HepG2 (cell line): ENCODE measurements around the gene PODN. TPM values are rescaled to one million over a fixed set of nuclear protein-coding genes. Genes with fewer than 3 reads are reported as not detected.
A peak's percentile ranks its signal among the peaks of the same experiment; 100 is the strongest.

Source experiments
- ARID2 ChIP-seq: sonication (generic); formaldehyde crosslinking; IDR thresholded peaks from 2 replicates; pipeline ENCODE4 v1.8.1; 2022; ENCODE audit warnings: mild to moderate bottlenecking, missing genetic modification reagents, borderline replicate concordance
- NONO ChIP-seq, 2 experiments: fragments of 450-650 bp in 1 of 2; sonication (generic) in 1 of 2; formaldehyde crosslinking in 1 of 2; IDR thresholded peaks in 1 of 2; conservative IDR thresholded peaks in 1 of 2; 2 replicates each; pipeline versions ENCODE4 v1.6.1 to v1.8.0; 2017 to 2022; ENCODE audit warnings: mild to moderate bottlenecking in 1 of 2, missing genetic modification reagents in 1 of 2, moderate library complexity in 1 of 2
- ZNF136 ChIP-seq: sonication (generic); formaldehyde crosslinking; IDR thresholded peaks from 2 replicates; pipeline ENCODE4 v1.8.1; 2022; ENCODE audit warnings: low read depth, mild to moderate bottlenecking, moderate library complexity, missing genetic modification reagents
- ZNF430 ChIP-seq: sonication (generic); formaldehyde crosslinking; IDR thresholded peaks from 2 replicates; pipeline ENCODE4 v1.9.0; 2021; ENCODE audit warnings: mild to moderate bottlenecking, missing genetic modification reagents
- ZNF598 ChIP-seq: sonication (generic); formaldehyde crosslinking; IDR thresholded peaks from 2 replicates; pipeline ENCODE4 v1.5.1; 2020; ENCODE audit warnings: mild to moderate bottlenecking, missing genetic modification reagents, borderline replicate concordance
- ZNF614 ChIP-seq: IDR thresholded peaks from 2 replicates; pipeline ENCODE4 v1.6.1; 2018; ENCODE audit warnings: missing biosample characterization, missing genetic modification reagents, inconsistent platforms, borderline replicate concordance
- ZNF644 ChIP-seq: IDR thresholded peaks from 2 replicates; pipeline ENCODE4 v1.6.1; 2016; ENCODE audit warnings: low read depth
- ZNF670 ChIP-seq: sonication (generic); formaldehyde crosslinking; IDR thresholded peaks from 2 replicates; pipeline ENCODE4 v1.8.0; 2022; ENCODE audit warnings: mild to moderate bottlenecking, missing genetic modification reagents, borderline replicate concordance
- polyA plus RNA-seq, 8 experiments: library from polyadenylated mRNA; depleted of rRNA in 3 of 8; stranded (reverse) in 7 of 8; unstranded in 1 of 8; fragments of >200 nt; fragmentation: Illumina TruSeq in 4 of 8; extraction: Trizol in 4 of 8; gene quantifications; 2 replicates each; pipeline versions ENCODE4 v1.2.1 to v1.2.3, GENCODE V29; 2011 to 2016; ENCODE audit warnings: low read depth in 4 of 8, missing spikeins in 1 of 8, mixed read lengths in 1 of 8; ENCODE audit not compliant: insufficient read depth in 1 of 8
- total RNA-seq, 5 experiments: library from RNA; depleted of rRNA; stranded (reverse); fragments of >200 nt; fragmentation: Illumina TruSeq; extraction: Trizol; gene quantifications; 2 replicates each; pipeline ENCODE4 v1.2.3, GENCODE V29; 2016; ENCODE audit warnings: low read depth in 1 of 5
- TF ChIP-seq, protein P1 (sequence below): sonication (generic); formaldehyde crosslinking; IDR thresholded peaks from 2 replicates; pipeline ENCODE4 v1.4.0; 2020; ENCODE audit warnings: mild to moderate bottlenecking, missing genetic modification reagents
- TF ChIP-seq, protein P2 (sequence below): sonication (generic); formaldehyde crosslinking; IDR thresholded peaks from 2 replicates; pipeline ENCODE4 v1.8.1; 2022; ENCODE audit warnings: low read depth, mild to moderate bottlenecking, missing genetic modification reagents
- TF ChIP-seq, protein P3 (sequence below): sonication (generic); formaldehyde crosslinking; IDR thresholded peaks from 2 replicates; pipeline ENCODE4 v1.4.0; 2020; ENCODE audit warnings: mild to moderate bottlenecking, missing genetic modification reagents
- TF ChIP-seq, protein P4 (sequence below): sonication (generic); formaldehyde crosslinking; IDR thresholded peaks from 2 replicates; pipeline ENCODE4 v1.4.0; 2020; ENCODE audit warnings: low read depth, mild to moderate bottlenecking, missing genetic modification reagents
- TF ChIP-seq, protein P5 (sequence below): sonication (generic); formaldehyde crosslinking; IDR thresholded peaks from 2 replicates; pipeline ENCODE4 v1.4.0; 2020; ENCODE audit warnings: missing genetic modification reagents

PODN gene
- total and polyA plus RNA-seq, 2 of the 13 experiments (the other 11 are each of a cell fraction or from before 2014, with no cell fraction given) = 0.13 TPM; not detected in 1

DNA sequence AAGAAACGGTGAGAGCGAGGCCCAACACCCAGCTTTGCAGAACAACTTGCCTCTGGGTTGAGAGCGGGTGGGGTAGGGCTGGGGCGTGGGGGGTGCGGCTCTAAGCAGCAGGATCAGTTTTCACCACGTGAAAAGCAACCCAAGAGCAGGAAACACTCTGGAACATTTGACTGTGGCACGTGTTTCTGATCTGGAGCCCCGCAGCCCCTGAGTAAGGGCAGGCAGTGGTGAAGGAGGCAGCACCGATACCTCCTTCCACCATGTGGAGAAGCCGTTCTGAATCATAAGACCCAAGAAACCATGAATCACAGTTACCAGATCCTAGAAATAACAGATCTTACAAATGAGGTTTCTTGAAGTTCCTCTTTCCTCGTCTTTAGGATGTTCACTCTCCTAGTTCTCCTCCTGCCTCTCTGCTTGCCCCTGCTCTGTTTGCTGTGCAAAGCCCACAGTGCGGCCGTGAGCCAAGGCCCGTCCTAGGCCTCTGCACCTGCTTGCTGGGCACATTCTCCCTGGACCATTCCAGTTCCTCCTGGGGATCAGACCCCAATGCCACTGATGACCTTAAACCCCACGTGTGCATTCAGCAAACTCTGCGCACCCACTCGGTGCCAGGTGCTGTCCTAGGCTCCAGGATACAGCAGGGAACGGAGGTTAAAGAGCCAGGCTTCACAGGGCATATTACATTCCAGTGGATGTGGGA lies 48.5 kb downstream of the PODN start (continued):
- TF ChIP-seq, protein P1, sequence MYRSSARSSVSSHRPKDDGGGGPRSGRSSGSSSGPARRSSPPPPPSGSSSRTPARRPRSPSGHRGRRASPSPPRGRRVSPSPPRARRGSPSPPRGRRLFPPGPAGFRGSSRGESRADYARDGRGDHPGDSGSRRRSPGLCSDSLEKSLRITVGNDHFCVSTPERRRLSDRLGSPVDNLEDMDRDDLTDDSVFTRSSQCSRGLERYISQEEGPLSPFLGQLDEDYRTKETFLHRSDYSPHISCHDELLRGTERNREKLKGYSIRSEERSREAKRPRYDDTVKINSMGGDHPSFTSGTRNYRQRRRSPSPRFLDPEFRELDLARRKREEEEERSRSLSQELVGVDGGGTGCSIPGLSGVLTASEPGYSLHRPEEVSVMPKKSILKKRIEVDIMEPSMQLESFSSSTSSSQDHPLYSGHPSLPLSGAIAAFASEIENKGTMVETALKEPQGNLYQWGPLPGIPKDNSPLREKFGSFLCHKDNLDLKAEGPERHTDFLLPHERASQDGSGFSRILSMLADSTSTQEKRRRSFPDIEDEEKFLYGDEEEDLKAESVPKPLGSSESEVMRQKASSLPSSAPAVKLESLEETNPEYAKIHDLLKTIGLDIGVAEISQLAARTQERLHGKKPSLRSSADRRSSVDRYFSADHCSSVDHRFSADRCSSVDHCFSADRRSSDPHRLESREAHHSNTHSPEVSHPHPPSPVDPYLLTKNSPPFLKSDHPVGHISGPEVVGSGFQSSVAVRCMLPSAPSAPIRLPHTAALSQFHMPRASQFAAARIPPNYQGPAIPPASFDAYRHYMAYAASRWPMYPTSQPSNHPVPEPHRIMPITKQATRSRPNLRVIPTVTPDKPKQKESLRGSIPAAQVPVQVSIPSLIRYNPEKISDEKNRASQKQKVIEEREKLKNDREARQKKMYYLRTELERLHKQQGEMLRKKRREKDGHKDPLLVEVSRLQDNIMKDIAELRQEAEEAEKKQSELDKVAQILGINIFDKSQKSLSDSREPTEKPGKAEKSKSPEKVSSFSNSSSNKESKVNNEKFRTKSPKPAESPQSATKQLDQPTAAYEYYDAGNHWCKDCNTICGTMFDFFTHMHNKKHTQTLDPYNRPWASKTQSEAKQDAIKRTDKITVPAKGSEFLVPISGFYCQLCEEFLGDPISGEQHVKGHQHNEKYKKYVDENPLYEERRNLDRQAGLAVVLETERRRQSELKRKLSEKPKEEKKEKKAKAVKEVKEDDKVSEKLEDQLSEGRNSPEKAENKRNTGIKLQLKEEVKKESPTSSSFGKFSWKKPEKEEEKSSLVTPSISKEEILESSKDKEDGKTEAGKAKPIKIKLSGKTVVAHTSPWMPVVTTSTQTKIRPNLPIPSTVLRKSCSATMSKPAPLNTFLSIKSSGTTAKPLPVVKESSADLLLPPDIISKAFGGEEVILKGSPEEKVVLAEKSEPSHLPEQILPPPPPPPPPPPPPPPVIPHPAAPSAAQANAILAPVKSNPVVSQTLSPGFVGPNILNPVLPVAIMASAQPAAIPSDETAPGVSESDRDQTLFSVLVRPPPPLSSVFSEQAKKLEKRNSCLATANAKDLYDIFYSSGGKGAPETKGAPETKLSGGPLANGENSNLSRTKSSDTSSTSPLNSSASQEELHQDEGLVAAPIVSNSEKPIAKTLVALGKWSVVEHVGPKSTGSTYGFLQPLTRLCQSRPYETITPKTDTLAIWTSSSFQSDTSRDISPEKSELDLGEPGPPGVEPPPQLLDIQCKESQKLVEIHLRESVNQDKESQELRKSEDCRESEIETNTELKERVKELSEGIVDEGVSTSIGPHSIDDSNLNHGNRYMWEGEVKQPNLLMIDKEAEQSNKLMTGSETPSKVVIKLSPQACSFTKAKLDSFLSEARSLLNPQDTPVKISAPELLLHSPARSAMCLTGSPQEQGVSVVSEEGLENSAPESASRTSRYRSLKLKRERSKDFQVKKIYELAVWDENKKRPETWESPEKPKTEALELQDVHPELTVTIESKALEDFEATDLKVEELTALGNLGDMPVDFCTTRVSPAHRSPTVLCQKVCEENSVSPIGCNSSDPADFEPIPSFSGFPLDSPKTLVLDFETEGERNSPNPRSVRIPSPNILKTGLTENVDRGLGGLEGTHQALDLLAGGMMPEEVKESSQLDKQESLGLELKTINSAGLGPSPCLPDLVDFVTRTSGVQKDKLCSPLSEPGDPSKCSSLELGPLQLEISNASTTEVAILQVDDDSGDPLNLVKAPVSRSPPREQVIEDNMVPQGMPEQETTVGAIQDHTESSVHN (CRISPR knock-in tag) = no peak
- TF ChIP-seq, protein P2, sequence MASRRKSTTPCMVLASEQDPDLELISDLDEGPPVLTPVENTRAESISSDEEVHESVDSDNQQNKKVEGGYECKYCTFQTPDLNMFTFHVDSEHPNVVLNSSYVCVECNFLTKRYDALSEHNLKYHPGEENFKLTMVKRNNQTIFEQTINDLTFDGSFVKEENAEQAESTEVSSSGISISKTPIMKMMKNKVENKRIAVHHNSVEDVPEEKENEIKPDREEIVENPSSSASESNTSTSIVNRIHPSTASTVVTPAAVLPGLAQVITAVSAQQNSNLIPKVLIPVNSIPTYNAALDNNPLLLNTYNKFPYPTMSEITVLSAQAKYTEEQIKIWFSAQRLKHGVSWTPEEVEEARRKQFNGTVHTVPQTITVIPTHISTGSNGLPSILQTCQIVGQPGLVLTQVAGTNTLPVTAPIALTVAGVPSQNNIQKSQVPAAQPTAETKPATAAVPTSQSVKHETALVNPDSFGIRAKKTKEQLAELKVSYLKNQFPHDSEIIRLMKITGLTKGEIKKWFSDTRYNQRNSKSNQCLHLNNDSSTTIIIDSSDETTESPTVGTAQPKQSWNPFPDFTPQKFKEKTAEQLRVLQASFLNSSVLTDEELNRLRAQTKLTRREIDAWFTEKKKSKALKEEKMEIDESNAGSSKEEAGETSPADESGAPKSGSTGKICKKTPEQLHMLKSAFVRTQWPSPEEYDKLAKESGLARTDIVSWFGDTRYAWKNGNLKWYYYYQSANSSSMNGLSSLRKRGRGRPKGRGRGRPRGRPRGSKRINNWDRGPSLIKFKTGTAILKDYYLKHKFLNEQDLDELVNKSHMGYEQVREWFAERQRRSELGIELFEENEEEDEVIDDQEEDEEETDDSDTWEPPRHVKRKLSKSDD (CRISPR knock-in tag) = no peak
- TF ChIP-seq ZNF670 (no peak), NONO (IDR thresholded peaks at IDR 0.05) (no peak), NONO (CRISPR knock-in tag; conservative IDR thresholded peaks at IDR 0.05) (no peak), ARID2 (CRISPR knock-in tag) (no peak), ZNF644 (CRISPR knock-in tag) (no peak), ZNF614 (no peak), ZNF430 (CRISPR knock-in tag) (0 out of 2 replicates have a peak, but pooled peaks have one; percentile 15), ZNF136 (CRISPR knock-in tag) (0 out of 2 replicates have a peak, but pooled peaks have one; percentile 37), ZNF598 (CRISPR knock-in tag) (no peak)
- TF ChIP-seq, protein P3, sequence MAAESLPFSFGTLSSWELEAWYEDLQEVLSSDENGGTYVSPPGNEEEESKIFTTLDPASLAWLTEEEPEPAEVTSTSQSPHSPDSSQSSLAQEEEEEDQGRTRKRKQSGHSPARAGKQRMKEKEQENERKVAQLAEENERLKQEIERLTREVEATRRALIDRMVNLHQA (CRISPR knock-in tag) = no peak
- TF ChIP-seq, protein P4, sequence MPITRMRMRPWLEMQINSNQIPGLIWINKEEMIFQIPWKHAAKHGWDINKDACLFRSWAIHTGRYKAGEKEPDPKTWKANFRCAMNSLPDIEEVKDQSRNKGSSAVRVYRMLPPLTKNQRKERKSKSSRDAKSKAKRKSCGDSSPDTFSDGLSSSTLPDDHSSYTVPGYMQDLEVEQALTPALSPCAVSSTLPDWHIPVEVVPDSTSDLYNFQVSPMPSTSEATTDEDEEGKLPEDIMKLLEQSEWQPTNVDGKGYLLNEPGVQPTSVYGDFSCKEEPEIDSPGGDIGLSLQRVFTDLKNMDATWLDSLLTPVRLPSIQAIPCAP (CRISPR knock-in tag) = no peak
- TF ChIP-seq, protein P5, sequence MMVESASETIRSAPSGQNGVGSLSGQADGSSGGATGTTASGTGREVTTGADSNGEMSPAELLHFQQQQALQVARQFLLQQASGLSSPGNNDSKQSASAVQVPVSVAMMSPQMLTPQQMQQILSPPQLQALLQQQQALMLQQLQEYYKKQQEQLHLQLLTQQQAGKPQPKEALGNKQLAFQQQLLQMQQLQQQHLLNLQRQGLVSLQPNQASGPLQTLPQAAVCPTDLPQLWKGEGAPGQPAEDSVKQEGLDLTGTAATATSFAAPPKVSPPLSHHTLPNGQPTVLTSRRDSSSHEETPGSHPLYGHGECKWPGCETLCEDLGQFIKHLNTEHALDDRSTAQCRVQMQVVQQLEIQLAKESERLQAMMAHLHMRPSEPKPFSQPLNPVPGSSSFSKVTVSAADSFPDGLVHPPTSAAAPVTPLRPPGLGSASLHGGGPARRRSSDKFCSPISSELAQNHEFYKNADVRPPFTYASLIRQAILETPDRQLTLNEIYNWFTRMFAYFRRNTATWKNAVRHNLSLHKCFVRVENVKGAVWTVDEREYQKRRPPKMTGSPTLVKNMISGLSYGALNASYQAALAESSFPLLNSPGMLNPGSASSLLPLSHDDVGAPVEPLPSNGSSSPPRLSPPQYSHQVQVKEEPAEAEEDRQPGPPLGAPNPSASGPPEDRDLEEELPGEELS (CRISPR knock-in tag) = no peak
